Amygdala (tissue), 56 donors: ENCODE results near the gene TGM2.
A peak's percentile ranks its signal among the peaks of the same experiment; 100 is the strongest.

Experiments used
- DNase-seq, 56 donors: peaks; one replicate each; lab custom pipeline; 2025; lab: John Stamatoyannopoulos, UW

TGM2 gene

GRCh38 chr20:38200646-38201045 lies 35.6 kb upstream of the TGM2 start:
- DNase-seq, result no peak

GRCh38 chr20:38199501-38200390 lies 34.7 kb upstream of the TGM2 start:
- DNase-seq, result no peak

GRCh38 chr20:38198238-38198861 lies 33.3 kb upstream of the TGM2 start:
- DNase-seq, result no peak

- DNase-seq, result no peak
Observed at GRCh38 chr20:38197619-38198018, 32.5 kb upstream of the TGM2 start.

GRCh38 chr20:38197217-38197616 lies 32.1 kb upstream of the TGM2 start:
- no peak for DNase-seq

GRCh38 chr20:38196592-38196991 lies 31.5 kb upstream of the TGM2 start:
- no peak for DNase-seq

- no peak for DNase-seq
Observed at GRCh38 chr20:38196076-38196475, 31.0 kb upstream of the TGM2 start.

GRCh38 chr20:38195521-38195920 lies 30.5 kb upstream of the TGM2 start:
- DNase-seq, result no peak

- DNase-seq, result no peak
Observed at GRCh38 chr20:38194971-38195504, 30.0 kb upstream of the TGM2 start.

GRCh38 chr20:38193586-38194105 lies 28.6 kb upstream of the TGM2 start:
- no peak for DNase-seq

- no peak for DNase-seq
Observed at GRCh38 chr20:38192323-38192885, 27.3 kb upstream of the TGM2 start.

GRCh38 chr20:38191654-38192053 lies 26.6 kb upstream of the TGM2 start:
- no peak for DNase-seq

- no peak for DNase-seq
Observed at GRCh38 chr20:38190936-38191371, 25.9 kb upstream of the TGM2 start.

GRCh38 chr20:38190166-38190565 lies 25.1 kb upstream of the TGM2 start:
- DNase-seq, result no peak

GRCh38 chr20:38187517-38187916 lies 22.4 kb upstream of the TGM2 start:
- peak in 2 of 56 donors; percentile 4 for DNase-seq

- DNase-seq, result no peak
Observed at GRCh38 chr20:38186788-38187221, 21.7 kb upstream of the TGM2 start.

- DNase-seq, result no peak
Observed at GRCh38 chr20:38184101-38184500, 19.0 kb upstream of the TGM2 start.

GRCh38 chr20:38181971-38182370 lies 16.9 kb upstream of the TGM2 start:
- no peak for DNase-seq

- DNase-seq, result no peak
Observed at GRCh38 chr20:38181207-38181801, 16.2 kb upstream of the TGM2 start.

GRCh38 chr20:38180781-38181180 lies 15.7 kb upstream of the TGM2 start:
- DNase-seq, result no peak

GRCh38 chr20:38179846-38180245 lies 14.8 kb upstream of the TGM2 start:
- no peak for DNase-seq
